Measurements from ENCODE around the gene PCDHGB5. TPM values are rescaled to one million over a fixed set of nuclear protein-coding genes. Genes with fewer than 3 reads are reported as not detected.
A peak's percentile ranks its signal among the peaks of the same experiment; 100 is the strongest.
"Not testable (repeated sequence)": the region's sequence is repeated elsewhere in the genome, so short reads cannot be mapped to it uniquely, and the experiment has no call there.

The PCDHGB5 gene
- total RNA-seq, 4 donors from 2014 or later, result 3.0 to 6.3 (median 4.4) TPM

- Histone ChIP-seq H3K9me3 (peaks cover 0 to 9% (median 0%) of the 10 kb centered on the region in 3 donors), H3K36me3 (no peaks in the 10 kb centered on the region), H3K27me3 (peaks cover 0 to 2% (median 0%) of the 10 kb centered on the region in 3 donors), H3K4me3 (peak overlapping the region; percentile 35 to 50 (median 46)), H3K27ac (peak overlapping the region in 1 of 4 donors; percentile 61), H3K4me1 (peaks cover 5 to 20% of the 10 kb centered on the region in 2 donors)
- no peak for TF ChIP-seq CTCF (IDR thresholded peaks at IDR 0.05 in 4 of 5, conservative IDR thresholded peaks at IDR 0.05 in 1 of 5)
- TF ChIP-seq POLR2A (IDR thresholded peaks at IDR 0.05), result no peak
- intact Hi-C loops (cut with DNase I; ENCODE audit: low total_unique reads) (loop anchor here (5.0 kb wide), 1 partner anchor 41 kb away; the partner anchor contains the start of genes PCDHGA6 and PCDHGB3), in situ Hi-C loops (cut with MboI; ENCODE audit: low sequenced_read_pairs in 4 of 4) (no loop called here)
- DNase-seq (no peak), ATAC-seq (no peak)
Measured at GRCh38 chr5:141413540-141414069, 15.9 kb downstream of the PCDHGB5 start.

GRCh38 chr5:141414548-141415274, 17.0 kb downstream of the PCDHGB5 start:
- not testable (repeated sequence) for DNase-seq, H3K27me3 ChIP-seq, ATAC-seq, H3K27ac ChIP-seq, H3K4me3 ChIP-seq, H3K36me3 ChIP-seq
- intact Hi-C loops (cut with DNase I; ENCODE audit: low total_unique reads), result loop anchor here (5.0 kb wide), 1 partner anchor 42 kb away; the partner anchor contains the start of genes PCDHGA6 and PCDHGB3
- in situ Hi-C loops (cut with MboI; ENCODE audit: low sequenced_read_pairs in 4 of 4), result loop anchor here in 1 of 4 donors (5.0 kb wide), 1 partner anchor 148 kb away; no protein-coding TSS in a partner anchor
- peaks cover 8 to 29% of the 10 kb centered on the region in 2 donors for H3K4me1 ChIP-seq
- peaks cover 0 to 12% (median 0%) of the 10 kb centered on the region in 3 donors for H3K9me3 ChIP-seq

DNA sequence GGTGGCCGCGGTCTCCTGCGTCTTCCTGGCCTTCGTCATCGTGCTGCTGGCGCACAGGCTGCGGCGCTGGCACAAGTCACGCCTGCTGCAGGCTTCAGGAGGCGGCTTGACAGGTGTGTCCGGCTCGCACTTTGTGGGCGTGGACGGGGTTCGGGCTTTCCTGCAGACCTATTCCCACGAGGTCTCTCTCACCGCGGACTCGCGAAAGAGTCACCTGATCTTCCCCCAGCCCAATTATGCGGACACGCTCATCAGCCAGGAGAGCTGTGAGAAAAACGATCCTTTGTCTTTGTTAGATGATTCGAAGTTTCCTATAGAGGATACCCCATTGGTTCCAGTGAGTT, 17.5 kb downstream of the PCDHGB5 start:
- Histone ChIP-seq H3K4me1 (peaks cover 8 to 32% of the 10 kb centered on the region in 2 donors), H3K9me3 (peaks cover 0 to 14% (median 0%) of the 10 kb centered on the region in 3 donors)
- H3K27ac ChIP-seq; DNase-seq; ATAC-seq; H3K27me3 ChIP-seq; intact Hi-C loops (cut with DNase I; ENCODE audit: low total_unique reads); H3K4me3 ChIP-seq; H3K36me3 ChIP-seq: not testable (repeated sequence)
- in situ Hi-C loops (cut with MboI; ENCODE audit: low sequenced_read_pairs in 4 of 4), result loop anchor here in 1 of 4 donors (5.0 kb wide), 1 partner anchor 147 kb away; no protein-coding TSS in a partner anchor

DNA sequence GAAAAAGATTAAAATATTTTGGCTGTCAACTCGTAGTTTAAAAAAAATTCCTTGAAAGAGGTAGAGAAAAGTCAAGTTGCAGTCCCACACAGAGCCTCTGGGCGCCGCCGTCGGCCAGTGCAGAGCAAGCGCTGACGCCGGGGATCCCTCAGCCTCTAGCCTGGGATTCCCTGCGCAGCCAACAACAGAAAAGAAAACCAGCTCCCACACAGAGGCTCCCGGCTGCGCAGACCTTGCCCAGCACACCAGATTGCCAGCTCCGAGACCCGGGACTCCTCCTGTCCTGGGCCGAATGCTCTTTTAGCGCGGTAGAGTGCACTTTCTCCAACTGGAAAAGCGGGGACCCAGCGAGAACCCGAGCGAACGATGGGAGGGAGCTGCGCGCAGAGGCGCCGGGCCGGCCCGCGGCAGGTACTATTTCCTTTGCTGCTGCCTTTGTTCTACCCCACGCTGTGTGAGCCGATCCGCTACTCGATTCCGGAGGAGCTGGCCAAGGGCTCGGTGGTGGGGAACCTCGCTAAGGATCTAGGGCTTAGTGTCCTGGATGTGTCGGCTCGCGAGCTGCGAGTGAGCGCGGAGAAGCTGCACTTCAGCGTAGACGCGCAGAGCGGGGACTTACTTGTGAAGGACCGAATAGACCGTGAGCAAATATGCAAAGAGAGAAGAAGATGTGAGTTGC, 19.9 kb downstream of the PCDHGB5 start, which contains the start of gene PCDHGB7:
PCDHGB7 (plus strand) TSS at position 184 of the 679 bp plus-strand sequence; CDS start at position 367, 183 bp downstream.
- H3K27me3 ChIP-seq, result peaks cover 0 to 10% (median 0%) of the 10 kb centered on the region in 3 donors
- H3K36me3 ChIP-seq, result not testable (repeated sequence)
- H3K4me1 ChIP-seq, result peaks cover 12 to 26% of the 10 kb centered on the region in 2 donors
- intact Hi-C loops (cut with DNase I; ENCODE audit: low total_unique reads) (loop anchor here (2.0 kb wide), 1 partner anchor 107 kb away; no protein-coding TSS in a partner anchor), in situ Hi-C loops (cut with MboI; ENCODE audit: low sequenced_read_pairs in 4 of 4) (loop anchor here in 1 of 4 donors (5.0 kb wide), 1 partner anchor 145 kb away; no protein-coding TSS in a partner anchor)
- peak within 1 kb of the TSS; percentile 59 to 73 (median 64) for H3K27ac ChIP-seq
- peak; percentile 62 to 75 for DNase-seq
- peak; percentile 74 to 89 (median 79) for TF ChIP-seq CTCF (IDR thresholded peaks at IDR 0.05 in 4 of 5, conservative IDR thresholded peaks at IDR 0.05 in 1 of 5)
- ATAC-seq, result peak; percentile 75 to 81
- H3K9me3 ChIP-seq, result peaks cover 0 to 16% (median 0%) of the 10 kb centered on the region in 3 donors
- H3K4me3 ChIP-seq, result peak within 1 kb of the TSS; percentile 53 to 64 (median 56)

DNA sequence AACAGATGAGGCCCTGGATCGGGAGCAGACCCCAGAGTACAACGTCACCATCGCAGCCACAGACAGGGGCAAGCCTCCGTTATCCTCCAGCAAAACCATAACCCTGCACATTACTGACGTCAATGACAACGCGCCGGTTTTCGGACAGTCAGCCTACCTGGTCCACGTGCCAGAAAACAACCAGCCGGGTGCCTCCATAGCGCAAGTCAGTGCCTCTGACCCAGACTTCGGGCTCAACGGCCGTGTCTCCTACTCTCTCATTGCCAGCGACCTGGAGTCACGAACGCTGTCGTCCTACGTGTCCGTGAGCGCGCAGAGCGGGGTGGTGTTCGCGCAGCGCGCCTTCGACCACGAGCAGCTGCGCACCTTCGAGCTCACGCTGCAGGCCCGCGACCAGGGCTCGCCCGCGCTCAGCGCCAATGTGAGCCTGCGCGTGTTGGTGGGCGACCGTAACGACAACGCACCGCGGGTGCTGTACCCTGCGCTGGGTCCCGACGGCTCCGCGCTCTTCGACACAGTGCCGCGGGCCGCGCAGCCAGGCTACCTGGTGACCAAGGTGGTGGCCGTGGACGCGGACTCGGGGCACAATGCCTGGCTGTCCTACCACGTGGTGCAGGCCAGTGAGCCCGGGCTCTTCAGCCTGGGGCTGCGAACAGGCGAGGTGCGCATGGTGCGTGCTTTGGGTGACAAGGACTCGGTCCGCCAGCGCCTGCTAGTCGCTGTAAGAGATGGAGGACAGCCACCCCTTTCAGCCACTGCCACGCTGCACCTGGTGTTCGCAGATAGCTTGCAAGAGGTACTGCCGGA, 21.5 kb downstream of the PCDHGB5 start:
- no peak for ATAC-seq
- TF ChIP-seq CTCF (IDR thresholded peaks at IDR 0.05 in 4 of 5, conservative IDR thresholded peaks at IDR 0.05 in 1 of 5), result no peak
- no peak for TF ChIP-seq POLR2A (IDR thresholded peaks at IDR 0.05)
- peak overlapping the region in 1 of 4 donors; percentile 26 for H3K27ac ChIP-seq
- H3K4me3 ChIP-seq, result peak overlapping the region in 1 of 4 donors; percentile 53
- no peaks in the 10 kb centered on the region for H3K36me3 ChIP-seq
- DNase-seq, result no peak
- intact Hi-C loops (cut with DNase I; ENCODE audit: low total_unique reads), result no loop called here
- peaks cover 0 to 16% (median 0%) of the 10 kb centered on the region in 3 donors for H3K9me3 ChIP-seq
- in situ Hi-C loops (cut with MboI; ENCODE audit: low sequenced_read_pairs in 4 of 4), result loop anchor here in 1 of 4 donors (5.0 kb wide), 1 partner anchor 143 kb away; no protein-coding TSS in a partner anchor
- H3K4me1 ChIP-seq, result peaks cover 12 to 33% of the 10 kb centered on the region in 2 donors
- H3K27me3 ChIP-seq, result peaks cover 0 to 10% (median 0%) of the 10 kb centered on the region in 3 donors

Measured in gastrocnemius medialis (tissue), 4 donors.